NB4 (cell line): Measurements from ENCODE around the gene SLC25A6.

Experiments used
- DNase-seq: peaks from one replicate; pipeline ENCODE4 v3.0.0; 2010; ENCODE audit warnings: low read depth
- H3K4me3 ChIP-seq: one replicate; pipeline ENCODE4 v1.5.1; 2011; ENCODE audit warnings: mild to moderate bottlenecking, low read depth, low read length, moderate library complexity
- CTCF ChIP-seq: IDR thresholded peaks from one replicate; pipeline ENCODE4 v1.5.1; 2012; ENCODE audit warnings: low read depth, low read length
- MYC ChIP-seq: IDR thresholded peaks from 2 replicates; pipeline ENCODE4 v1.6.1; 2011; ENCODE audit warnings: low read depth, low read length
- POLR2A ChIP-seq: IDR thresholded peaks from 2 replicates; pipeline ENCODE4 v1.6.1; 2011; ENCODE audit warnings: mild to moderate bottlenecking; ENCODE audit not compliant: insufficient read length; ENCODE audit errors: extremely low read depth
- TF ChIP-seq, protein P1 (sequence below): IDR thresholded peaks from 2 replicates; pipeline ENCODE4 v1.6.1; 2011; ENCODE audit warnings: low read depth, low read length

The SLC25A6 gene

GRCh38 chrX:1389181-1389992 lies 2.5 kb downstream of the SLC25A6 start:
- no peak for TF ChIP-seq CTCF
- no peak for TF ChIP-seq POLR2A
- TF ChIP-seq, protein P1, sequence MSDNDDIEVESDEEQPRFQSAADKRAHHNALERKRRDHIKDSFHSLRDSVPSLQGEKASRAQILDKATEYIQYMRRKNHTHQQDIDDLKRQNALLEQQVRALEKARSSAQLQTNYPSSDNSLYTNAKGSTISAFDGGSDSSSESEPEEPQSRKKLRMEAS: no peak
- TF ChIP-seq MYC: no peak
- H3K4me3 ChIP-seq: no peak overlapping the region
- DNase-seq: no peak

- DNase-seq: no peak
- no peak overlapping the region for H3K4me3 ChIP-seq
- no peak for TF ChIP-seq POLR2A
Observed at GRCh38 chrX:1388651-1389050, 3.3 kb downstream of the SLC25A6 start.

DNA sequence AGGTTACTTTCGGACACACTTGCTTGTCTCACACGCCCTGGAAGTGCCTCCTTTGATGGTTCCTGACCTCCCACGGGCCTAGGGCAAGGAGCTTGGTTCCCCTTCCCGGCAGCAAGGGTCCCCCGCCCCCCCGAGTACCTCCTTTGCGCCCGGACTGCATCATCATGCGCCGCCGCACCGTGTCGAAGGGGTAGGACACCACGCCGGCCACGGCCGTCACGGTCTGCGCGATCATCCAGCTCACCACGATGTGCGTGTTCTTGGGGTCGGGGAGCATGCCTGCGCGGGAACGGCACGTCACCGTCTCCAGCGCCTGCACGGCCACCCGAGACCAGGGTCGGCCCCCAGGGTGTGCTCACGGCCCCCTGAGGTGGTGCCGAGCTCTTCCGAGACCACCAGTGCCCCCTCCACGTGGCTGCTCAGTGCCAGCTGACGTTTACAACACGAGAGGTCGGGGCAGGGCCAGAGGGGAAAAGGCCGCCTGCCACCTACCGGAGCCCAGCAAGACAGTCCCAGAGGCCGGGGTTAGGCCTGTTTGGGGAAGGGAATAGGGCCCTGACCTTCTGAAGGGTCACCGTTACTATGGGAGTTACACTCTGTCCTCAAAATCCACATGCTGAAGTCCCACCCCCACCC lies 4.7 kb downstream of the SLC25A6 start:
- no peak overlapping the region for H3K4me3 ChIP-seq
- no peak for DNase-seq
- no peak for TF ChIP-seq MYC
- no peak for TF ChIP-seq POLR2A
- TF ChIP-seq, protein P1: no peak

DNA sequence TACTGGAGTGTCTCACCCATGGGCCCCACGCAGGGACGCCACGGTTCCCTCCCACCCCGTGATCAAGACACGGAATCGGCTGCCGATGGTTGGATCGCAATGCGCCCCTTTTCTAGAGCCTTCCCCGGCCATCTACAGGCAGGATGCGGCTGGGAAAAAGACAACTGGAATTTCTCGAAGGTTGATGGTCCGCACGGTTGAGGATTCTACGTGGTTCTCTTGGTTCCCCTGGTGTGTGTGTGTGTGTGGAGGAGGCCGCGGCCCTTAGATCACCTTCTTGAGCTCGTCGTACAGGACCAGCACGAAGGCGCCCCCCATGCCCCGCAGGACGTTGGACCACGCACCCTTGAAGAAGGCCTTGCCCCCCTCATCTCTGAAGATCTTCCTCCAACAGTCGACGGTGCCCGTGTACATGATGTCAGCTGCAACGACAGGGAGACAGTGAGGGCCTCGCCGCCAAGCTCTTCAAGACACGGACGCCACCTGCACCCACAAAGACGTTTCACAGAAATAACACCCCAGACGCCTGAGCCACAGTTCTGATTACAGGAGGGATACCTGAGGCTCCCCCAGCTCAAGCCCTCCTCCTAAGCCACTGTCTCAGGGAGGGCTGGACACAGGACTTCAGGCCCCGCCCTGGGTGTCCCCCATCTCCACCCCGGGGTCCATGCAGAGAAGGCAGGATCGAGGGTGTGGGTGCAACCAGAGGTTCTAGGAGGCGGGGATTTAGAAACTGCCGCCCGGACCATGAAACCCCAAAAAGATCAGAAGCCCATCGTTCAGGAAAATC lies 5.4 kb downstream of the SLC25A6 start:
- no peak overlapping the region for H3K4me3 ChIP-seq
- TF ChIP-seq CTCF (no peak), POLR2A (no peak), MYC (no peak)
- TF ChIP-seq, protein P1: no peak
- DNase-seq: no peak

DNA sequence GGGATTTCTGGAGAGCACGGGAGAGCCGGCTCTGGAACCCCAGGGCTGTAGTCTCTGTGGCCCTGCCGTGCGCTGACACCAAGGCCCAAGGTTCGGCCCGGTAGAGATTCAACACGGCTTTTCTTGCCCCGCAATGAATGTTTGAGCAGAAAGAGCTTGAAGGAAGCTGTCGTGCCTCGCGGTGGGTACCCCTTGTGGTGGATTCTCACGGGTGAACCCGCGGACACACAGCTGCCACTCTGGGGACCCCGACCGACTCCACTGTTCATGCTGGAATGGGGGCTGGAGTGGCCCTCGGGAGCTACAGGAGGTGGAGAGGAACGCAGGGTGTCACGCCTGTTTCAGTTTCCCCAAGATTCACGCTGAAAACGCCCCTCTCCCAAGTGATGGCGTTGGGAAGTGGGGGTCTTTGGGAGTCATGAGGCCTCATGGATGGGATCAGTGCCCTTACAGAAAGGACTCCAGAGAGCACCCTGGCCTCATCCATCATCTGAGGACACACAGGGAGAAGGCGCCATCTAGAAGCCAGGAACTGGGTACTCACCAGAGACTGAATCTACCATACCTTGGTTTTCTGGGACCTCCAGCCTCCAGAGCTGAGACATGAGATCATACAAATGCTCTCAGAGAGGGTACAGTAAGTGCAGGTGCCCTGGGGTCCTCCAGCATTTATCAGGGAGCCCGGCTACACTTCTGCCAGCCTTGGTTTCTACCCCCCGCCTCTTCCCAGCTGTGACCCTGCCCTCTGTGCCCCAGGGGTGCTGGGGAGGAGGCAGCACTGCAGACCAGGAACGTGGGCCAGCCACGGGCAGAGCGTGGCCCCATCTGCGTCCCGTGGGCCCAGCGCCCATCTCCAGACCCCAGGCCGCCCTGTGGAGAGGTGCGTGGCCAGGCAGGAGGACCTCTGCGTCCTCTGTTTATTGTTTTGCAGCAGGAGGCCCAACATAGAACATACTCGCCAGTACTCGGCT lies 6.4 kb downstream of the SLC25A6 start:
- no peak for TF ChIP-seq CTCF
- TF ChIP-seq POLR2A: no peak
- TF ChIP-seq MYC: no peak
- TF ChIP-seq, protein P1: no peak
- no peak for DNase-seq
- H3K4me3 ChIP-seq: no peak overlapping the region

GRCh38 chrX:1384658-1385252 lies 7.2 kb downstream of the SLC25A6 start:
- no peak overlapping the region for H3K4me3 ChIP-seq
- TF ChIP-seq CTCF (no peak), POLR2A (no peak), MYC (no peak)
- TF ChIP-seq, protein P1: no peak
- DNase-seq: no peak
